Measurements from ENCODE around the gene ALX4.

Gene ALX4

GRCh38 chr11:44333271-44334218 is 23.6 kb upstream of the ALX4 start:
- TF ChIP-seq, protein P1, sequence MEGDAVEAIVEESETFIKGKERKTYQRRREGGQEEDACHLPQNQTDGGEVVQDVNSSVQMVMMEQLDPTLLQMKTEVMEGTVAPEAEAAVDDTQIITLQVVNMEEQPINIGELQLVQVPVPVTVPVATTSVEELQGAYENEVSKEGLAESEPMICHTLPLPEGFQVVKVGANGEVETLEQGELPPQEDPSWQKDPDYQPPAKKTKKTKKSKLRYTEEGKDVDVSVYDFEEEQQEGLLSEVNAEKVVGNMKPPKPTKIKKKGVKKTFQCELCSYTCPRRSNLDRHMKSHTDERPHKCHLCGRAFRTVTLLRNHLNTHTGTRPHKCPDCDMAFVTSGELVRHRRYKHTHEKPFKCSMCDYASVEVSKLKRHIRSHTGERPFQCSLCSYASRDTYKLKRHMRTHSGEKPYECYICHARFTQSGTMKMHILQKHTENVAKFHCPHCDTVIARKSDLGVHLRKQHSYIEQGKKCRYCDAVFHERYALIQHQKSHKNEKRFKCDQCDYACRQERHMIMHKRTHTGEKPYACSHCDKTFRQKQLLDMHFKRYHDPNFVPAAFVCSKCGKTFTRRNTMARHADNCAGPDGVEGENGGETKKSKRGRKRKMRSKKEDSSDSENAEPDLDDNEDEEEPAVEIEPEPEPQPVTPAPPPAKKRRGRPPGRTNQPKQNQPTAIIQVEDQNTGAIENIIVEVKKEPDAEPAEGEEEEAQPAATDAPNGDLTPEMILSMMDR (IDR thresholded peaks at IDR 0.05; ENCODE audit: low read depth, low read length), result no peak
- no peak for TF ChIP-seq EZH2phosphoT487 (IDR thresholded peaks at IDR 0.05; ENCODE audit: low read depth)
- Histone ChIP-seq H4K20me1 (ENCODE audit: insufficient read depth, low read length) (no peaks in the 10 kb centered on the region), H3K27ac (ENCODE audit: low read length) (no peak overlapping the region), H3K4me3 (ENCODE audit: low read length) (no peak overlapping the region), H3K79me2 (ENCODE audit: low read length) (no peaks in the 10 kb centered on the region), H3K4me2 (ENCODE audit: low read length) (no peak overlapping the region), H3K9me3 (ENCODE audit: insufficient read depth, low read length) (no peaks in the 10 kb centered on the region), H3K9ac (ENCODE audit: low read length) (no peak overlapping the region), H3K4me1 (ENCODE audit: low read length) (no peaks in the 10 kb centered on the region), H3K36me3 (replicated peaks; ENCODE audit: low read depth, low read length) (no peaks in the 10 kb centered on the region), H2AFZ (ENCODE audit: low read depth, low read length) (no peak overlapping the region), H3K27me3 (ENCODE audit: low read depth, low read length) (peaks cover 32% of the 10 kb centered on the region)

GRCh38 chr11:44332665-44333064 is 22.7 kb upstream of the ALX4 start:
- Histone ChIP-seq H3K4me3 (ENCODE audit: low read length) (no peak overlapping the region), H3K9me3 (ENCODE audit: insufficient read depth, low read length) (no peaks in the 10 kb centered on the region), H3K27ac (ENCODE audit: low read length) (no peak overlapping the region), H3K36me3 (replicated peaks; ENCODE audit: low read depth, low read length) (no peaks in the 10 kb centered on the region), H2AFZ (ENCODE audit: low read depth, low read length) (no peak overlapping the region), H3K4me2 (ENCODE audit: low read length) (no peak overlapping the region), H3K27me3 (ENCODE audit: low read depth, low read length) (peaks cover 29% of the 10 kb centered on the region), H3K79me2 (ENCODE audit: low read length) (no peaks in the 10 kb centered on the region), H3K4me1 (ENCODE audit: low read length) (no peaks in the 10 kb centered on the region), H3K9ac (ENCODE audit: low read length) (no peak overlapping the region), H4K20me1 (ENCODE audit: insufficient read depth, low read length) (no peaks in the 10 kb centered on the region)
- TF ChIP-seq EZH2phosphoT487 (IDR thresholded peaks at IDR 0.05; ENCODE audit: low read depth), result no peak
- TF ChIP-seq, protein P1 (IDR thresholded peaks at IDR 0.05; ENCODE audit: low read depth, low read length), result no peak

- no peak overlapping the region for H3K4me2 ChIP-seq (ENCODE audit: low read length)
Measured at GRCh38 chr11:44329472-44330230, 19.7 kb upstream of the ALX4 start.

More at GRCh38 chr11:44329472-44330230, 19.7 kb upstream of the ALX4 start:
- Histone ChIP-seq H4K20me1 (ENCODE audit: insufficient read depth, low read length) (no peaks in the 10 kb centered on the region), H3K9me3 (ENCODE audit: insufficient read depth, low read length) (no peaks in the 10 kb centered on the region), H2AFZ (ENCODE audit: low read depth, low read length) (no peak overlapping the region), H3K79me2 (ENCODE audit: low read length) (no peaks in the 10 kb centered on the region), H3K4me1 (ENCODE audit: low read length) (no peaks in the 10 kb centered on the region), H3K4me3 (ENCODE audit: low read length) (no peak overlapping the region), H3K9ac (ENCODE audit: low read length) (no peak overlapping the region), H3K27ac (ENCODE audit: low read length) (no peak overlapping the region), H3K27me3 (ENCODE audit: low read depth, low read length) (peaks cover 26% of the 10 kb centered on the region), H3K36me3 (replicated peaks; ENCODE audit: low read depth, low read length) (no peaks in the 10 kb centered on the region)
- no peak for TF ChIP-seq EZH2phosphoT487 (IDR thresholded peaks at IDR 0.05; ENCODE audit: low read depth)
- TF ChIP-seq, protein P1 (IDR thresholded peaks at IDR 0.05; ENCODE audit: low read depth, low read length), result no peak
